ENCODE measurements around the gene PRR19.
A peak's percentile ranks its signal among the peaks of the same experiment; 100 is the strongest.

PRR19 gene

DNA sequence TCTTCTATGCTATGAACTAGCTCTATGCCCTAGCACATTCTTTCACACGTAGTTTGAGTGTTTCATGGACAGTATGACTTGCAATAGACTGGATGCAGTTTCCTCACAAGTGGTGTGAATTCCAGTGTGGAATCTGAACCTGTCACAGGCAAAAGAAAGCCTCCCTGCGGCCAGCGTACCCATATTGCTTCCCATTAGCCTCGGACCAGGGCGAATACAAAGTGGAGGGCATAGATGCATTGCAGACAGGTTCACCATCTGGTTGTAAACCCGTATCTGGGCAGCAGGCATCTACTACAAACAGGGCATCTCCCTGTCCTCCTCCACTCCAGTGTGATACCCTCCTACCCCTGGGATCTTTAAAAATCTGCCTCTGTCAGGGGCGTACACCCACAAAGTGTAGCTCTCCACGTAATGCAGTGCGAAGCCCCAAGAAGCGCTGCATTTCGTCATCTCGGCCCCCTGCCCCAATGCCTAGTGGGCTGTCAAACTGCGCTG lies 34.2 kb upstream of the PRR19 start:
- Histone ChIP-seq H3K27me3 (ENCODE audit: insufficient read depth, poor library complexity, severe bottlenecking) (no peaks in the 10 kb centered on the region), H3K4me3 (ENCODE audit: severe bottlenecking) (peak overlapping the region; percentile 84), H3K9me3 (ENCODE audit: severe bottlenecking) (no peaks in the 10 kb centered on the region), H3K4me1 (ENCODE audit: insufficient read depth, poor library complexity, severe bottlenecking) (peaks cover 5% of the 10 kb centered on the region), H3K27ac (ENCODE audit: poor library complexity, severe bottlenecking) (peak overlapping the region; percentile 98), H3K36me3 (ENCODE audit: low read depth) (no peaks in the 10 kb centered on the region)
- TF ChIP-seq, protein P1, sequence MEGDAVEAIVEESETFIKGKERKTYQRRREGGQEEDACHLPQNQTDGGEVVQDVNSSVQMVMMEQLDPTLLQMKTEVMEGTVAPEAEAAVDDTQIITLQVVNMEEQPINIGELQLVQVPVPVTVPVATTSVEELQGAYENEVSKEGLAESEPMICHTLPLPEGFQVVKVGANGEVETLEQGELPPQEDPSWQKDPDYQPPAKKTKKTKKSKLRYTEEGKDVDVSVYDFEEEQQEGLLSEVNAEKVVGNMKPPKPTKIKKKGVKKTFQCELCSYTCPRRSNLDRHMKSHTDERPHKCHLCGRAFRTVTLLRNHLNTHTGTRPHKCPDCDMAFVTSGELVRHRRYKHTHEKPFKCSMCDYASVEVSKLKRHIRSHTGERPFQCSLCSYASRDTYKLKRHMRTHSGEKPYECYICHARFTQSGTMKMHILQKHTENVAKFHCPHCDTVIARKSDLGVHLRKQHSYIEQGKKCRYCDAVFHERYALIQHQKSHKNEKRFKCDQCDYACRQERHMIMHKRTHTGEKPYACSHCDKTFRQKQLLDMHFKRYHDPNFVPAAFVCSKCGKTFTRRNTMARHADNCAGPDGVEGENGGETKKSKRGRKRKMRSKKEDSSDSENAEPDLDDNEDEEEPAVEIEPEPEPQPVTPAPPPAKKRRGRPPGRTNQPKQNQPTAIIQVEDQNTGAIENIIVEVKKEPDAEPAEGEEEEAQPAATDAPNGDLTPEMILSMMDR (IDR thresholded peaks at IDR 0.05; ENCODE audit: poor library complexity, severe bottlenecking) = no peak
- DNase-seq (ENCODE audit: low spot score) = no peak
- ATAC-seq (ENCODE audit: low read depth) = no peak

DNA sequence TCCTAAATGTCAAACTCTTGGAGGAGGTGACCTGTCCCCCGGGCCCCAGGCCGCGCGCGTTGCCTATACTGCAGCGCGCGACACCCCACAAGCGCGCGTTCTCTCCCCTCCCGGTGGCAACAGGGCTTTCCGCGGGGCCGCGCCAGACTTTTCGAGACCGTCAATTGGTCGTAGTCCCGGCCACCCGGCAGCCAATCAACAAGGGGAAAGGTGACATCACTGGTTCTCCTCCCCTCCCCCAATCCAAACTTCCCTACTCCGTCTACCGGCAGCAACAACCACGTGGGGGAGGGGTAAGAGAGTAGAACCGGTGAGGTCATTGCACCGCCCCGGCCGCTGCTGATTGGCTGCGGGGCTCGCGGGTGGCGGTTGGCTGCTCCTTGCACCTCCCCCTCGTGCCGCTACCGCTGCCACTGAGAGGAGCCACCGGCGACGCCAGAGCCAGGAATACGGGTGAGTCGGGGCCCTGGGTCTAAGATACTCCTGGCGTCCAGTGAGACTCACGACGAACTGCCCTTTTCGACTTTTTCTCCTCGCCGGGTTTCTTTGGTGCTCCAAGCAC lies 33.7 kb upstream of the PRR19 start:
- DNase-seq (ENCODE audit: low spot score) (peak; percentile 98), ATAC-seq (ENCODE audit: low read depth) (peak; percentile 47)
- TF ChIP-seq, protein P1 (IDR thresholded peaks at IDR 0.05; ENCODE audit: poor library complexity, severe bottlenecking) = no peak
- H3K27me3 ChIP-seq (ENCODE audit: insufficient read depth, poor library complexity, severe bottlenecking) = no peaks in the 10 kb centered on the region
- no peaks in the 10 kb centered on the region for H3K36me3 ChIP-seq (ENCODE audit: low read depth)
- H3K27ac ChIP-seq (ENCODE audit: poor library complexity, severe bottlenecking) = peak overlapping the region; percentile 98
- H3K4me1 ChIP-seq (ENCODE audit: insufficient read depth, poor library complexity, severe bottlenecking) = peaks cover 5% of the 10 kb centered on the region
- peak overlapping the region; percentile 84 for H3K4me3 ChIP-seq (ENCODE audit: severe bottlenecking)
- H3K9me3 ChIP-seq (ENCODE audit: severe bottlenecking) = no peaks in the 10 kb centered on the region

DNA sequence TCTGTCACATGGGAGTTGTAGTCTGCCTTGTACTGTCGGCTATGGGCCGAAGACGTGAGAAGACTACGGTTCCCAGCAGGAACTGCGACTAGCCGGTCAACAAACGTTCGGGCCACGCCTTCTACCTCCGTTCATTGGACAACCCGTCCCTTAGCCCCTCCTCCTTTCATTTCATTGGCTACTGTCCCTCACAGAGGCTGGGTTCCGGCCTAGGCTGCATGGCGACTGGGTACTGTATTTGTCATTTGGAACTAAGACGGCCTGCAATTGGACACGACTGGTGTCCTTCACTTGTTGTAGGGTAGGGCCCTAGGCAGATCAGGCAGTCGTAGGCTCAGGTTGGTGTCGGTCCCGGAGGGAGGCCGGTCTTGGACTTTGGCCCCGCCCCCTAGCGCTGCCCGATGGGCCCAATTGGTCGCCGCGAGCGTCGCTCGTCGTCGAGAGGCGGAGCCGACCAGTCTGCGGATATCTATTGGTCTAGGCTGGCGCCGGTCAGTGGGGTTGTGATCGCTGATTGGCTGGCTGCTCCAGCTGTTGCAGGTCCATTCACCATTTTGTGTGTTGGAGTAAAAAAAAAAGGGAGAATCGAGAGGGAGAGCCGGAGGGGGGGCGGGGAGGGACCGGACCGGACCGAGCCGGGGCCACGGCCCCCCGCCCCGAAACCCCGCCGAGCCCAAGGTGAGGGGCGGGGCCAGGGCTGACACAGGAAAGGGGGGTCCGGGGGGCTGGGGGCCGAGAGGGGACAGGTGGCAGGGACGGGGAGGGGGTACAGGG lies 33.0 kb upstream of the PRR19 start, which contains the start of gene CIC:
TSS of gene CIC (plus strand) at position 549 of the 774 bp plus-strand sequence. CDS start 2,532 bp downstream, outside the sequence.
- peak within 1 kb of the TSS; percentile 98 for H3K27ac ChIP-seq (ENCODE audit: poor library complexity, severe bottlenecking)
- DNase-seq (ENCODE audit: low spot score) (peak; percentile 100), ATAC-seq (ENCODE audit: low read depth) (peak; percentile 91)
- no peaks in the 10 kb centered on the region; the same call in 1 of the 2 replicates for H3K36me3 ChIP-seq (ENCODE audit: low read depth)
- H3K9me3 ChIP-seq (ENCODE audit: severe bottlenecking) = no peaks in the 10 kb centered on the region
- H3K4me3 ChIP-seq (ENCODE audit: severe bottlenecking) = peak within 1 kb of the TSS; percentile 84
- peaks cover 5% of the 10 kb centered on the region for H3K4me1 ChIP-seq (ENCODE audit: insufficient read depth, poor library complexity, severe bottlenecking)
- no peaks in the 10 kb centered on the region for H3K27me3 ChIP-seq (ENCODE audit: insufficient read depth, poor library complexity, severe bottlenecking)
- TF ChIP-seq, protein P1 (IDR thresholded peaks at IDR 0.05; ENCODE audit: poor library complexity, severe bottlenecking) = no peak

DNA sequence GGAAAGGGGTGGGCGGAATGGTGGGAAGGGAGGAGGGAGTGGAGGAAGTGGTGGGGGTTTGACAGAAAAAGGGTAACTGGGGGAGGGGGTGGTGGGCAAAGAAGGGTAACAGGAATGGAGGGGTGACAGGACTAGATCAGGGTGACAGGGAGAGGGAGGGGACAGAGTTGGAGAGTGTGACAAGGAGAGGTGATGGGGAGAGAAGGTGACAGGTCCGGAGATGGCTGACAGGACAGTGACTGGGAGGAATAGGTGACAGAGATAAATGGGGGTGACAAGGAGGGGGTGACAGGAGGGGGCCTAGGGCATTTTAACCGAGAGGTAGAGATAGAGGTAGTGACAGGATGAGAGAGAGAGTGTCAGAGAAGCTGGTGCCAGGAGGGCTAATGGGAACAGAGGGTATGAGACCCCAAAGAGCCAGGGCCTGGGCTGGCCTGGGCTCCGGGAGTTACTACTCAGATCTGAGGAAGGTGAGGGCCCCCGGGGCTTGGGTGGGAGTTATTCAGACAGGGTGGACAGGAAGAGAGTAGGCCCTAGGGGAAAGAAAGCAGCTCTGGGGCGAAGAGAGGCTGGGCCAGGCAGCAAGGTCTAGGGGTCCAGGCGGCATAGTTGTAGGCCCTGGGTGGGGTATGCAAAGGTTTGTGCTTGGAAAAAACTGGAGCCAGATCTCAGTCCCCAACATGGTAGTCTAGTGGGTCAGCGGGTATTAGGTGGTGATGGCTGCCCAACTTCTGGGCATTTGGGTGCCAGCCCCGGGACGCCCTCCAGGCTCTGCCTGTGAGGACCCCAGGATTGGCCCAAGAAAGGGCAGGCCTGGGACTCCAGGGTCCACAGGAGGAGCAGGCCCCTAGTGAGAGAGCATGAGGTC lies 32.2 kb upstream of the PRR19 start:
- peak overlapping the region; percentile 98 for H3K27ac ChIP-seq (ENCODE audit: poor library complexity, severe bottlenecking)
- TF ChIP-seq, protein P1 (IDR thresholded peaks at IDR 0.05; ENCODE audit: poor library complexity, severe bottlenecking) = no peak
- H3K9me3 ChIP-seq (ENCODE audit: severe bottlenecking) = no peaks in the 10 kb centered on the region
- H3K27me3 ChIP-seq (ENCODE audit: insufficient read depth, poor library complexity, severe bottlenecking) = no peaks in the 10 kb centered on the region
- H3K4me1 ChIP-seq (ENCODE audit: insufficient read depth, poor library complexity, severe bottlenecking) = peaks cover 5% of the 10 kb centered on the region
- H3K36me3 ChIP-seq (ENCODE audit: low read depth) = peaks cover 5% of the 10 kb centered on the region
- DNase-seq (ENCODE audit: low spot score) (peak; percentile 57), ATAC-seq (ENCODE audit: low read depth) (no peak)
- H3K4me3 ChIP-seq (ENCODE audit: severe bottlenecking) = peak overlapping the region; percentile 84

Data from RWPE2 (cell line).